Uterus (tissue), 2 donors: ENCODE data around the gene KIF5A.

Experiments used
- CTCF ChIP-seq, 4 experiments: fragments of 200-600 bp in 2 of 4; fragments of 450-650 bp in 2 of 4; sonication (generic) in 2 of 4; IDR thresholded peaks; one replicate each; pipeline ENCODE4 v1.5.1; 2016 to 2019; ENCODE audit warnings: antibody characterized with exemption in 4 of 4, mild to moderate bottlenecking in 2 of 4, moderate library complexity in 1 of 4
- POLR2A ChIP-seq, 2 donors: fragments of 450-650 bp; IDR thresholded peaks; one replicate each; pipeline ENCODE4 v1.6.1; 2016; ENCODE audit warnings: antibody characterized with exemption in 2 of 2, mild to moderate bottlenecking in 1 of 2, moderate library complexity in 1 of 2

DNA sequence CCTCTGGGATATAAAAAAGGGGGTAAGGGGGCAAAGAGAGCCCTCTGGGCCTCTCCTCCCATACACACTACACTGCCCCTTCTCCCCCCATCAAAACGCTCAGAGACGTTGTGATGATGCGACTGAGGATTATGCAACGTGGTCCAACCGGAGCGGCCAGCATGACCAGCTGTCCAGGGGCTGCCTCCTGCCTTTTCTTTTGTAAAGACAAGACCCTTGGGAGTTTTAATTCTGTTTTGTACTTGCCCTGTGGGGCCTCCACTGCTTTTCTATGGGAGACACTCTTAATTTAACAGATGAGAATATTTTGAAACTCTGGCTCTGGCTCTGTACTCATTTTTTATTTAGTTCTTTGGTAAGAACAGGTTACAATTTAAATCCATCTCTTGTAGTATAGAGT lies 20.0 kb upstream of the KIF5A start:
- TF ChIP-seq POLR2A (IDR thresholded peaks at IDR 0.05) = no peak
- TF ChIP-seq CTCF (IDR thresholded peaks at IDR 0.05) = no peak
